Esophagus muscularis mucosa (tissue), 4 donors: ENCODE measurements around the gene IL17REL. TPM values are rescaled to one million over a fixed set of nuclear protein-coding genes. Genes with fewer than 3 reads are reported as not detected.

Source experiments
- DNase-seq: peaks from one replicate; pipeline ENCODE4 v3.0.0-alpha.2; 2017; ENCODE audit errors: extremely low spot score
- H3K27ac ChIP-seq, 4 donors: fragments of 200-600 bp; sonication (generic); replicated peaks in 1 of 4; 1 replicate in 3 of 4; 2 replicates in 1 of 4; pipeline ENCODE4 v1.5.1; 2016 to 2019; ENCODE audit warnings: mild to moderate bottlenecking in 1 of 4
- H3K27me3 ChIP-seq, 4 donors: fragments of 200-600 bp; sonication (generic); one replicate each; pipeline versions ENCODE4 v1.5.1 to v1.6.0; 2016 to 2019
- H3K36me3 ChIP-seq, 4 donors: fragments of 200-600 bp; sonication (generic); one replicate each; pipeline ENCODE4 v1.5.1; 2016 to 2019
- H3K4me1 ChIP-seq, 4 donors: fragments of 200-600 bp; sonication (generic); one replicate each; pipeline ENCODE4 v1.5.1; 2016 to 2019
- H3K4me3 ChIP-seq, 4 donors: fragments of 200-600 bp; sonication (generic); 1 replicate in 2 of 4; 2 replicates in 2 of 4; pipeline ENCODE4 v1.5.1; 2016 to 2019; ENCODE audit warnings: mild to moderate bottlenecking in 4 of 4, moderate library complexity in 1 of 4
- H3K9me3 ChIP-seq, 4 donors: fragments of 200-600 bp; sonication (generic); 1 replicate in 3 of 4; 2 replicates in 1 of 4; pipeline ENCODE4 v1.5.1; 2016 to 2019
- CTCF ChIP-seq, 3 experiments: fragments of 200-600 bp in 2 of 3; fragments of 450-650 bp in 1 of 3; sonication (generic) in 2 of 3; IDR thresholded peaks; one replicate each; pipeline ENCODE4 v1.5.1; 2017 to 2019; ENCODE audit warnings: antibody characterized with exemption in 3 of 3, mild to moderate bottlenecking in 2 of 3, moderate library complexity in 1 of 3
- EP300 ChIP-seq: sonication (generic); formaldehyde crosslinking; IDR thresholded peaks from one replicate; pipeline ENCODE4 v1.6.1; 2017; ENCODE audit warnings: antibody characterized with exemption
- POLR2A ChIP-seq: fragments of 450-650 bp; IDR thresholded peaks from one replicate; pipeline ENCODE4 v1.6.1; 2017; ENCODE audit warnings: antibody characterized with exemption, moderate library complexity, mild to moderate bottlenecking, low read depth
- POLR2AphosphoS5 ChIP-seq, 2 donors: sonication (generic); formaldehyde crosslinking; IDR thresholded peaks; one replicate each; pipeline ENCODE4 v1.6.1; 2017; ENCODE audit warnings: antibody characterized with exemption in 2 of 2
- WGBS: methylation state at CpG from one replicate; pipeline ENCODE4 v1.1.5; 2018; 5-methylcytosine and 5-hydroxymethylcytosine counted together
- intact Hi-C: fragments of 100-400 bp; cut with DNase I; formaldehyde crosslinking; loops from one replicate; pipeline ENCODE4 v1.15.1; 2023
- total RNA-seq, 4 donors: library from RNA; depleted of rRNA; stranded (reverse); fragments of >200 nt; gene quantifications; one replicate each; pipeline versions ENCODE4 v1.1.0 to v1.2.1, GENCODE V29; 2016

IL17REL gene
- total RNA-seq, 4 donors from 2014 or later = not detected

- Histone ChIP-seq H3K4me3 (no peak overlapping the region), H3K4me1 (no peaks in the 10 kb centered on the region), H3K27ac (no peak overlapping the region), H3K27me3 (peaks cover 0 to 64% (median 5%) of the 10 kb centered on the region in 4 donors), H3K9me3 (peaks cover 0 to 10% (median 5%) of the 10 kb centered on the region in 4 donors), H3K36me3 (no peaks in the 10 kb centered on the region)
- WGBS = 84% methylated on average over 10 of the region's 12 CpGs
- TF ChIP-seq CTCF (IDR thresholded peaks at IDR 0.05) (no peak), POLR2AphosphoS5 (IDR thresholded peaks at IDR 0.05) (no peak), POLR2A (no peak), EP300 (no peak)
- intact Hi-C loops = no loop called here
- DNase-seq = no peak
Measured at GRCh38 chr22:50048061-50048765, 35.6 kb upstream of the IL17REL start.

- Histone ChIP-seq H3K36me3 (no peaks in the 10 kb centered on the region), H3K4me3 (no peak overlapping the region), H3K27ac (no peak overlapping the region), H3K4me1 (no peaks in the 10 kb centered on the region), H3K27me3 (peaks cover 0 to 71% (median 5%) of the 10 kb centered on the region in 4 donors), H3K9me3 (peaks cover 0 to 2% (median 0%) of the 10 kb centered on the region in 4 donors)
- TF ChIP-seq POLR2A = no peak
- TF ChIP-seq EP300 = no peak
- no peak for TF ChIP-seq CTCF (IDR thresholded peaks at IDR 0.05)
- TF ChIP-seq POLR2AphosphoS5 (IDR thresholded peaks at IDR 0.05) = no peak
- WGBS = 81% methylated on average over 11 of the region's 16 CpGs
- no peak for DNase-seq
- intact Hi-C loops = no loop called here
Measured at GRCh38 chr22:50047346-50047745, 34.8 kb upstream of the IL17REL start.

- 92% methylated on average over 11 of the region's 27 CpGs for WGBS
- H3K4me3 ChIP-seq = no peak overlapping the region
- H3K9me3 ChIP-seq = no peaks in the 10 kb centered on the region
- peaks cover 0 to 77% (median 5%) of the 10 kb centered on the region in 4 donors for H3K27me3 ChIP-seq
- H3K4me1 ChIP-seq = no peaks in the 10 kb centered on the region
- DNase-seq = no peak
- intact Hi-C loops = no loop called here
- no peak overlapping the region for H3K27ac ChIP-seq
- TF ChIP-seq CTCF (IDR thresholded peaks at IDR 0.05) = no peak
- no peak for TF ChIP-seq POLR2AphosphoS5 (IDR thresholded peaks at IDR 0.05)
- no peak for TF ChIP-seq EP300
- no peak for TF ChIP-seq POLR2A
- no peaks in the 10 kb centered on the region for H3K36me3 ChIP-seq
Measured at GRCh38 chr22:50046481-50047245, 34.1 kb upstream of the IL17REL start.

DNA sequence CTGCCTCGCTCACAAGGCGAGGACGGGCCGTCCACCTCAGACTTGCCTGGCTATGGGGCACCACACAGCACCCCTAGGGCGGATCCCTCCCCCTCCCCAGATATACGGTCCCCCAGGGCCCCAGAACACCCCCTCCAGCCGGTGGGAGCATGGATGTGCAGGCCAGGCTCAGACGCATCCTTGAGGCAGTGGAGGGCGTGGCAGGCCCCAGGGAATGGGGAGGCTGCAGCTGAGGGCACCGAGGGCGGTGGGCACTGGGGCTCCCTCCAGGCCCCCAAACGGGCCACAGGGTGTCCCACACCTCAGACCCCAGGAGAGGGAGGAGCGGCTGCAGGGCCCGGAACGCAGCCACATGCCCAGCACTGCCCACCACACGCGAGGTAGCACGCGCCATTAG, 33.5 kb upstream of the IL17REL start:
- intact Hi-C loops = no loop called here
- TF ChIP-seq EP300 (no peak), POLR2AphosphoS5 (IDR thresholded peaks at IDR 0.05) (no peak), POLR2A (no peak), CTCF (IDR thresholded peaks at IDR 0.05) (no peak)
- Histone ChIP-seq H3K36me3 (no peaks in the 10 kb centered on the region), H3K27me3 (peaks cover 0 to 84% (median 5%) of the 10 kb centered on the region in 4 donors), H3K4me1 (no peaks in the 10 kb centered on the region), H3K4me3 (no peak overlapping the region), H3K9me3 (no peaks in the 10 kb centered on the region), H3K27ac (no peak overlapping the region)
- DNase-seq = no peak
- 72% methylated on average over 7 of the region's 19 CpGs for WGBS
